K562 (cell line): ENCODE data around the gene LSM6. TPM values are rescaled to one million over a fixed set of nuclear protein-coding genes. Genes with fewer than 3 reads are reported as not detected.

ENCODE experiments used
- ATAC-seq: fragments of 200-7000 bp; cut with Tn5 transposase; 3 replicates; pipeline ENCODE4 v1.9.1; 2020; ENCODE audit warnings: moderate library complexity
- BruUV-seq: library from RNA; stranded (reverse); fragments of 400-500 nt; replicated peaks from 2 replicates; lab custom pipeline; 2021; lab: Mats Ljungman, UMichigan
- CTCF ChIA-PET: fragments of 300-600 bp; formaldehyde crosslinking; extraction: SDS; loops from one replicate; lab custom pipeline; 2021; ENCODE audit warnings: low intra/inter-chr PET ratio; lab: Yijun Ruan, JAX
- POLR2A ChIA-PET: fragments of 300-600, 350-650 bp; sonication (Branson Sonifier 250); formaldehyde crosslinking; extraction: SDS; loops from one replicate; lab custom pipeline; 2021; ENCODE audit warnings: antibody characterized with exemption, inconsistent platforms; lab: Yijun Ruan, JAX
- DNase-seq, 4 experiments: peaks; one replicate each; pipeline versions ENCODE4 v3.0.0 to v3.0.0-alpha.2; 2011 to 2018; ENCODE audit warnings: low spot score in 3 of 4, mixed read lengths in 3 of 4; ENCODE audit errors: extremely low read depth in 1 of 4
- FAIRE-seq: peaks from 2 replicates; lab custom pipeline; 2011; peaks lifted over from hg19 to GRCh38; lab: Jason Lieb, UNC
- H2AFZ ChIP-seq: 2 replicates; pipeline ENCODE4 v1.6.0; 2011; ENCODE audit warnings: low read depth, low read length, control low read depth, inconsistent platforms
- H3K27ac ChIP-seq: fragments of 200-600 bp; 3 replicates; pipeline ENCODE4 v1.8.0; 2011; ENCODE audit warnings: low read depth, mild to moderate bottlenecking, control low read depth, inconsistent platforms, low read length, moderate library complexity, mixed read lengths; ENCODE audit errors: extremely low read depth
- H3K27me3 ChIP-seq, 2 experiments: fragments of 300-600 bp in 1 of 2; 2 replicates in 1 of 2; 3 replicates in 1 of 2; pipeline versions ENCODE4 v1.6.0 to v1.8.0; 2011; ENCODE audit warnings: inconsistent platforms in 2 of 2, low read length in 2 of 2, mild to moderate bottlenecking in 1 of 2, mixed read lengths in 1 of 2, moderate library complexity in 1 of 2; ENCODE audit not compliant: control insufficient read depth in 2 of 2, insufficient read depth in 2 of 2
- H3K36me3 ChIP-seq: fragments of 300-600 bp; 3 replicates; pipeline ENCODE4 v1.8.0; 2011; ENCODE audit warnings: mild to moderate bottlenecking, low read length, inconsistent platforms; ENCODE audit not compliant: control insufficient read depth, insufficient read depth
- H3K4me1 ChIP-seq, 2 experiments: fragments of 200-600 bp in 1 of 2; replicated peaks in 1 of 2; 2 replicates in 1 of 2; 3 replicates in 1 of 2; pipeline versions ENCODE4 v1.5.1 to v1.8.0; 2011; ENCODE audit warnings: inconsistent platforms in 2 of 2, low read length in 2 of 2, mild to moderate bottlenecking in 1 of 2, mixed read lengths in 1 of 2, moderate library complexity in 1 of 2; ENCODE audit not compliant: control insufficient read depth in 2 of 2, insufficient read depth in 2 of 2
- H3K4me2 ChIP-seq: 2 replicates; pipeline ENCODE4 v1.6.1; 2011; ENCODE audit warnings: low read length, control low read depth, inconsistent platforms, mixed read lengths; ENCODE audit not compliant: insufficient read depth
- H3K4me3 ChIP-seq: fragments of 200-600 bp; sonication (generic), shearing (Covaris generic); 2 replicates; pipeline ENCODE4 v1.5.1; 2016; ENCODE audit warnings: control low read depth, inconsistent platforms
- H3K79me2 ChIP-seq: fragments of 200-600 bp; 3 replicates; pipeline ENCODE4 v1.8.0; 2011; ENCODE audit warnings: low read length, inconsistent platforms; ENCODE audit not compliant: control insufficient read depth, insufficient read depth
- H3K9ac ChIP-seq, 2 experiments: 2 replicates each; pipeline versions ENCODE4 v1.6.0 to v1.6.1; 2011; ENCODE audit warnings: low read depth in 2 of 2, low read length in 2 of 2, control low read depth in 1 of 2, inconsistent platforms in 1 of 2, mild to moderate bottlenecking in 1 of 2, mixed read lengths in 1 of 2; ENCODE audit not compliant: insufficient read depth in 1 of 2
- H3K9me1 ChIP-seq: one replicate; pipeline ENCODE4 v1.6.0; 2011; ENCODE audit warnings: inconsistent platforms, mild to moderate bottlenecking, low read length, moderate library complexity; ENCODE audit not compliant: control insufficient read depth, insufficient read depth
- H3K9me3 ChIP-seq: replicated peaks from 2 replicates; pipeline ENCODE4 v1.5.1; 2011; ENCODE audit warnings: low read depth, low read length, inconsistent platforms; ENCODE audit not compliant: control insufficient read depth, insufficient read depth
- H4K20me1 ChIP-seq: replicated peaks from 2 replicates; pipeline ENCODE4 v1.6.1; 2011; ENCODE audit warnings: low read length, inconsistent platforms, mixed read lengths; ENCODE audit not compliant: control insufficient read depth, insufficient read depth
- ARID2 ChIP-seq: fragments of 450-650 bp; IDR thresholded peaks from 2 replicates; pipeline ENCODE4 v1.6.1; 2017; ENCODE audit warnings: antibody characterized with exemption, mild to moderate bottlenecking
- BRD4 ChIP-seq: fragments of 200-600 bp; sonication (generic); IDR thresholded peaks from 2 replicates; pipeline ENCODE4 v1.6.1; 2017; ENCODE audit warnings: inconsistent platforms
- HNRNPLL ChIP-seq: fragments of 200-400 bp; formaldehyde crosslinking; IDR thresholded peaks from 2 replicates; pipeline ENCODE4 v1.6.1; 2017; ENCODE audit warnings: low read length, low read depth, mild to moderate bottlenecking; ENCODE audit not compliant: poor library complexity, severe bottlenecking
- KDM2B ChIP-seq: fragments of 250-450 bp; sonication (Bioruptor Pico); IDR thresholded peaks from 2 replicates; pipeline ENCODE4 v1.8.0; 2021; ENCODE audit warnings: mild to moderate bottlenecking, moderate library complexity
- TCF7 ChIP-seq: sonication (generic); IDR thresholded peaks from 2 replicates; pipeline ENCODE4 v1.6.1; 2016; ENCODE audit warnings: antibody characterized with exemption, borderline replicate concordance
- WGBS: fragments of 100-300 bp; shearing (Covaris generic); methylation state at CpG from one replicate; pipeline ENCODE4 v1.1.6; 2016; ENCODE audit warnings: low coverage, mixed read lengths; ENCODE audit not compliant: insufficient coverage; ENCODE audit errors: missing lambda C conversion rate; 5-methylcytosine and 5-hydroxymethylcytosine counted together
- in situ Hi-C: fragments of 300-500 bp; cut with MboI; formaldehyde crosslinking; loops from 4 replicates; pipeline ENCODE4 v1.15.0; 2018; ENCODE audit warnings: inconsistent platforms, mixed read lengths
- intact Hi-C: fragments of 100-400 bp; cut with micrococcal nuclease; formaldehyde crosslinking; loops from 2 replicates; pipeline ENCODE4 v1.14.2; 2022
- polyA plus RNA-seq, 8 experiments: library from polyadenylated mRNA; depleted of rRNA in 4 of 8; stranded (reverse) in 5 of 8; unstranded in 3 of 8; fragments of >200 nt; fragmentation: Nextera tagmentation in 2 of 8; fragmentation: Illumina TruSeq in 1 of 8; extraction: Ambion mirVana in 2 of 8; extraction: Trizol in 1 of 8; gene quantifications; 2 replicates each; pipeline versions ENCODE4 v1.2.1 to v1.2.3, GENCODE V29; 2011 to 2014; ENCODE audit warnings: inconsistent platforms in 1 of 8, missing spikeins in 1 of 8
- total RNA-seq, 7 experiments: library from RNA; depleted of rRNA in 6 of 7; stranded (reverse); fragments of >200 nt in 6 of 7; fragmentation: Illumina TruSeq in 2 of 7; extraction: Trizol in 2 of 7; gene quantifications; 2 replicates each; pipeline versions ENCODE4 v1.2.1 to v1.2.3, GENCODE V29; 2011 to 2021; ENCODE audit warnings: low replicate concordance in 1 of 7
- TF ChIP-seq, protein P1 (sequence below): fragments of 150-350 bp; conservative IDR thresholded peaks from 2 replicates; pipeline ENCODE4 v1.6.1; 2014; ENCODE audit warnings: low read length
- TF ChIP-seq, protein P2 (sequence below), 3 experiments: IDR thresholded peaks in 2 of 3; conservative IDR thresholded peaks in 1 of 3; 2 replicates each; pipeline ENCODE4 v1.5.1; 2011 to 2012; ENCODE audit warnings: low read length in 3 of 3, mild to moderate bottlenecking in 3 of 3, control low read depth in 2 of 3, improper control_type of control experiment in 1 of 3, inconsistent platforms in 1 of 3, low read depth in 1 of 3, mixed read lengths in 1 of 3, moderate library complexity in 1 of 3; ENCODE audit not compliant: insufficient read depth in 2 of 3
- TF ChIP-seq, protein P3 (sequence below), 2 experiments: fragments of 150-350 bp in 1 of 2; IDR thresholded peaks; 2 replicates each; pipeline ENCODE4 v1.6.1; 2012 to 2016; ENCODE audit warnings: low read depth in 2 of 2, low read length in 2 of 2, mild to moderate bottlenecking in 1 of 2, moderate library complexity in 1 of 2
- TF ChIP-seq, protein P4 (sequence below): fragments of 250-450 bp; sonication (Bioruptor Pico); IDR thresholded peaks from 2 replicates; pipeline ENCODE4 v1.4.0; 2020; ENCODE audit warnings: mild to moderate bottlenecking, moderate library complexity

The LSM6 gene
- total and polyA plus RNA-seq, 9 of the 15 experiments (the other 6 are each of a cell fraction or from before 2014, with no cell fraction given): 39.9 to 150 (median 97.4) TPM

DNA sequence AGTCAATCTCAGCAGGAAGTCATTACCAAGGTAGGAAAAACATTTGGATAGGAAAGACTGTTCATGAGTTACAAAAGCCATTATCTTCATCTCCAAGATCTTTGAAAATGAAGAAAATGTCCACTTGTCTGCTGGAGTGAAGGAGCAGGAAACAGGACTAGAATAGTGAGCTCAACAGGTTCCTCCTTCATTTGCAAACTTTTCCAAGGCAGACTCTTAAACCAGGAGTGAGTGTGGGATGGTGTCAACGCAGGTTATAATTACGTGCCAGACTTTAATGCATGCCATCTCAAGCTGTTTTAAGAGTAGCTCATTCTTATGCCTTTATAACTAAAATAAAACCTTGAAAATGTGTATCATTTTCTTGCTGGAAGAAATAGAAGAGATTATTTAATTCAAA, 35.4 kb downstream of the LSM6 start (continued):
- TF ChIP-seq, protein P1, sequence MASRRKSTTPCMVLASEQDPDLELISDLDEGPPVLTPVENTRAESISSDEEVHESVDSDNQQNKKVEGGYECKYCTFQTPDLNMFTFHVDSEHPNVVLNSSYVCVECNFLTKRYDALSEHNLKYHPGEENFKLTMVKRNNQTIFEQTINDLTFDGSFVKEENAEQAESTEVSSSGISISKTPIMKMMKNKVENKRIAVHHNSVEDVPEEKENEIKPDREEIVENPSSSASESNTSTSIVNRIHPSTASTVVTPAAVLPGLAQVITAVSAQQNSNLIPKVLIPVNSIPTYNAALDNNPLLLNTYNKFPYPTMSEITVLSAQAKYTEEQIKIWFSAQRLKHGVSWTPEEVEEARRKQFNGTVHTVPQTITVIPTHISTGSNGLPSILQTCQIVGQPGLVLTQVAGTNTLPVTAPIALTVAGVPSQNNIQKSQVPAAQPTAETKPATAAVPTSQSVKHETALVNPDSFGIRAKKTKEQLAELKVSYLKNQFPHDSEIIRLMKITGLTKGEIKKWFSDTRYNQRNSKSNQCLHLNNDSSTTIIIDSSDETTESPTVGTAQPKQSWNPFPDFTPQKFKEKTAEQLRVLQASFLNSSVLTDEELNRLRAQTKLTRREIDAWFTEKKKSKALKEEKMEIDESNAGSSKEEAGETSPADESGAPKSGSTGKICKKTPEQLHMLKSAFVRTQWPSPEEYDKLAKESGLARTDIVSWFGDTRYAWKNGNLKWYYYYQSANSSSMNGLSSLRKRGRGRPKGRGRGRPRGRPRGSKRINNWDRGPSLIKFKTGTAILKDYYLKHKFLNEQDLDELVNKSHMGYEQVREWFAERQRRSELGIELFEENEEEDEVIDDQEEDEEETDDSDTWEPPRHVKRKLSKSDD: no peak
- TF ChIP-seq, protein P2, sequence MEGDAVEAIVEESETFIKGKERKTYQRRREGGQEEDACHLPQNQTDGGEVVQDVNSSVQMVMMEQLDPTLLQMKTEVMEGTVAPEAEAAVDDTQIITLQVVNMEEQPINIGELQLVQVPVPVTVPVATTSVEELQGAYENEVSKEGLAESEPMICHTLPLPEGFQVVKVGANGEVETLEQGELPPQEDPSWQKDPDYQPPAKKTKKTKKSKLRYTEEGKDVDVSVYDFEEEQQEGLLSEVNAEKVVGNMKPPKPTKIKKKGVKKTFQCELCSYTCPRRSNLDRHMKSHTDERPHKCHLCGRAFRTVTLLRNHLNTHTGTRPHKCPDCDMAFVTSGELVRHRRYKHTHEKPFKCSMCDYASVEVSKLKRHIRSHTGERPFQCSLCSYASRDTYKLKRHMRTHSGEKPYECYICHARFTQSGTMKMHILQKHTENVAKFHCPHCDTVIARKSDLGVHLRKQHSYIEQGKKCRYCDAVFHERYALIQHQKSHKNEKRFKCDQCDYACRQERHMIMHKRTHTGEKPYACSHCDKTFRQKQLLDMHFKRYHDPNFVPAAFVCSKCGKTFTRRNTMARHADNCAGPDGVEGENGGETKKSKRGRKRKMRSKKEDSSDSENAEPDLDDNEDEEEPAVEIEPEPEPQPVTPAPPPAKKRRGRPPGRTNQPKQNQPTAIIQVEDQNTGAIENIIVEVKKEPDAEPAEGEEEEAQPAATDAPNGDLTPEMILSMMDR (IDR thresholded peaks at IDR 0.05 in 2 of 3, conservative IDR thresholded peaks at IDR 0.05 in 1 of 3; ENCODE audit: insufficient read depth in 2 of 3, low read depth in 1 of 3, low read length in 3 of 3): no peak

DNA sequence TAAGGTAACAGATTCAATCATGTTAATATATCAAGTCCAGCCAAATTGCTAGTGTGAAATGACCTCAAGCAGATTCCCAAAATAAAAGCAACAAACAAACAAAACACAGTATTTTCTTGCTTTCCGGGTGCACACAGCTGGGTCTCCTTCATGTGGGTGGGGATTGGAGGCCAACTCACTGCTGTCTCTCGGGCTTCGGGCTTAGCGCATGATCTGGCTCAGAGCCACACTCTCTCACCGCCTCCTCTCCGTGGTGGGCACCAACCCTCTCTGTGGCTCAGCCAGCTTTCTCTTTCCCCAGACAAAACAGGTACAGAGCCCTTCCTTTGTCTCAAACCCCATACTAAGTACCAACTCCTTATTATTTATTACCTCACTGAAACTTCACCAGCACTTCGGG, 35.9 kb downstream of the LSM6 start:
- Histone ChIP-seq H3K4me2 (no peak overlapping the region), H3K27me3 (peaks cover 19 to 27% of the 10 kb centered on the region in 2 experiments; a peak in 4 of 5 replicates), H3K27ac (no peak overlapping the region), H3K4me1 (no peaks in the 10 kb centered on the region), H3K9ac (no peak overlapping the region), H4K20me1 (no peaks in the 10 kb centered on the region), H3K9me3 (no peaks in the 10 kb centered on the region), H3K9me1 (no peaks in the 10 kb centered on the region), H2AFZ (no peak overlapping the region), H3K79me2 (no peaks in the 10 kb centered on the region), H3K36me3 (no peaks in the 10 kb centered on the region), H3K4me3 (no peak overlapping the region)
- FAIRE-seq: no peak
- no peak for ATAC-seq
- in situ Hi-C loops: no loop called here
- WGBS: 0% methylated on average over 7 of the region's 7 CpGs
- DNase-seq: no peak
- ChIA-PET CTCF (no interaction called here), POLR2A (no interaction called here)
- intact Hi-C loops: no loop called here
- BruUV-seq: no TSS peak
- TF ChIP-seq HNRNPLL (no peak), TCF7 (no peak), BRD4 (no peak), KDM2B (CRISPR knock-in tag) (no peak), ARID2 (no peak)
- TF ChIP-seq, protein P3, sequence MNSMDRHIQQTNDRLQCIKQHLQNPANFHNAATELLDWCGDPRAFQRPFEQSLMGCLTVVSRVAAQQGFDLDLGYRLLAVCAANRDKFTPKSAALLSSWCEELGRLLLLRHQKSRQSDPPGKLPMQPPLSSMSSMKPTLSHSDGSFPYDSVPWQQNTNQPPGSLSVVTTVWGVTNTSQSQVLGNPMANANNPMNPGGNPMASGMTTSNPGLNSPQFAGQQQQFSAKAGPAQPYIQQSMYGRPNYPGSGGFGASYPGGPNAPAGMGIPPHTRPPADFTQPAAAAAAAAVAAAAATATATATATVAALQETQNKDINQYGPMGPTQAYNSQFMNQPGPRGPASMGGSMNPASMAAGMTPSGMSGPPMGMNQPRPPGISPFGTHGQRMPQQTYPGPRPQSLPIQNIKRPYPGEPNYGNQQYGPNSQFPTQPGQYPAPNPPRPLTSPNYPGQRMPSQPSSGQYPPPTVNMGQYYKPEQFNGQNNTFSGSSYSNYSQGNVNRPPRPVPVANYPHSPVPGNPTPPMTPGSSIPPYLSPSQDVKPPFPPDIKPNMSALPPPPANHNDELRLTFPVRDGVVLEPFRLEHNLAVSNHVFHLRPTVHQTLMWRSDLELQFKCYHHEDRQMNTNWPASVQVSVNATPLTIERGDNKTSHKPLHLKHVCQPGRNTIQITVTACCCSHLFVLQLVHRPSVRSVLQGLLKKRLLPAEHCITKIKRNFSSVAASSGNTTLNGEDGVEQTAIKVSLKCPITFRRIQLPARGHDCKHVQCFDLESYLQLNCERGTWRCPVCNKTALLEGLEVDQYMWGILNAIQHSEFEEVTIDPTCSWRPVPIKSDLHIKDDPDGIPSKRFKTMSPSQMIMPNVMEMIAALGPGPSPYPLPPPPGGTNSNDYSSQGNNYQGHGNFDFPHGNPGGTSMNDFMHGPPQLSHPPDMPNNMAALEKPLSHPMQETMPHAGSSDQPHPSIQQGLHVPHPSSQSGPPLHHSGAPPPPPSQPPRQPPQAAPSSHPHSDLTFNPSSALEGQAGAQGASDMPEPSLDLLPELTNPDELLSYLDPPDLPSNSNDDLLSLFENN (IDR thresholded peaks at IDR 0.05; ENCODE audit: low read depth in 2 of 2, low read length in 2 of 2): no peak
- TF ChIP-seq, protein P4, sequence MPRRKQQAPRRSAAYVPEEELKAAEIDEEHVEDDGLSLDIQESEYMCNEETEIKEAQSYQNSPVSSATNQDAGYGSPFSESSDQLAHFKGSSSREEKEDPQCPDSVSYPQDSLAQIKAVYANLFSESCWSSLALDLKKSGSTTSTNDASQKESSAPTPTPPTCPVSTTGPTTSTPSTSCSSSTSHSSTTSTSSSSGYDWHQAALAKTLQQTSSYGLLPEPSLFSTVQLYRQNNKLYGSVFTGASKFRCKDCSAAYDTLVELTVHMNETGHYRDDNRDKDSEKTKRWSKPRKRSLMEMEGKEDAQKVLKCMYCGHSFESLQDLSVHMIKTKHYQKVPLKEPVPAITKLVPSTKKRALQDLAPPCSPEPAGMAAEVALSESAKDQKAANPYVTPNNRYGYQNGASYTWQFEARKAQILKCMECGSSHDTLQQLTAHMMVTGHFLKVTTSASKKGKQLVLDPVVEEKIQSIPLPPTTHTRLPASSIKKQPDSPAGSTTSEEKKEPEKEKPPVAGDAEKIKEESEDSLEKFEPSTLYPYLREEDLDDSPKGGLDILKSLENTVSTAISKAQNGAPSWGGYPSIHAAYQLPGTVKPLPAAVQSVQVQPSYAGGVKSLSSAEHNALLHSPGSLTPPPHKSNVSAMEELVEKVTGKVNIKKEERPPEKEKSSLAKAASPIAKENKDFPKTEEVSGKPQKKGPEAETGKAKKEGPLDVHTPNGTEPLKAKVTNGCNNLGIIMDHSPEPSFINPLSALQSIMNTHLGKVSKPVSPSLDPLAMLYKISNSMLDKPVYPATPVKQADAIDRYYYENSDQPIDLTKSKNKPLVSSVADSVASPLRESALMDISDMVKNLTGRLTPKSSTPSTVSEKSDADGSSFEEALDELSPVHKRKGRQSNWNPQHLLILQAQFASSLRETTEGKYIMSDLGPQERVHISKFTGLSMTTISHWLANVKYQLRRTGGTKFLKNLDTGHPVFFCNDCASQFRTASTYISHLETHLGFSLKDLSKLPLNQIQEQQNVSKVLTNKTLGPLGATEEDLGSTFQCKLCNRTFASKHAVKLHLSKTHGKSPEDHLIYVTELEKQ: no peak
